GM19193 (cell line): ENCODE measurements around the gene STOM.

Experiments used
- POLR2A ChIP-seq: IDR thresholded peaks from 4 replicates; pipeline ENCODE4 v1.6.1; 2011; ENCODE audit not compliant: insufficient read depth, insufficient read length; ENCODE audit errors: extremely low read depth

The STOM gene

GRCh38 chr9:121303456-121304451, 66.3 kb downstream of the STOM start:
- TF ChIP-seq POLR2A, result no peak

- TF ChIP-seq POLR2A, result no peak
Observed at GRCh38 chr9:121302786-121303185, 67.3 kb downstream of the STOM start.

- TF ChIP-seq POLR2A, result no peak
Observed at GRCh38 chr9:121302341-121302740, 67.7 kb downstream of the STOM start.

GRCh38 chr9:121301881-121302286, 68.2 kb downstream of the STOM start:
- no peak for TF ChIP-seq POLR2A

- no peak for TF ChIP-seq POLR2A
Observed at GRCh38 chr9:121300283-121301119, 69.5 kb downstream of the STOM start.

- TF ChIP-seq POLR2A, result no peak
Observed at GRCh38 chr9:121299467-121300282, 70.4 kb downstream of the STOM start.

- no peak for TF ChIP-seq POLR2A
Observed at GRCh38 chr9:121298689-121299466, 71.2 kb downstream of the STOM start.

GRCh38 chr9:121298016-121298538, 72.0 kb downstream of the STOM start:
- no peak for TF ChIP-seq POLR2A

- TF ChIP-seq POLR2A, result no peak
Observed at GRCh38 chr9:121297389-121297788, 72.7 kb downstream of the STOM start.

GRCh38 chr9:121296213-121297127, 73.6 kb downstream of the STOM start:
- TF ChIP-seq POLR2A, result no peak

GRCh38 chr9:121295662-121296191, 74.3 kb downstream of the STOM start:
- TF ChIP-seq POLR2A, result no peak

GRCh38 chr9:121294866-121295661, 75.0 kb downstream of the STOM start:
- no peak for TF ChIP-seq POLR2A
